Measurements from ENCODE around the gene NUP210L.

The NUP210L gene

DNA sequence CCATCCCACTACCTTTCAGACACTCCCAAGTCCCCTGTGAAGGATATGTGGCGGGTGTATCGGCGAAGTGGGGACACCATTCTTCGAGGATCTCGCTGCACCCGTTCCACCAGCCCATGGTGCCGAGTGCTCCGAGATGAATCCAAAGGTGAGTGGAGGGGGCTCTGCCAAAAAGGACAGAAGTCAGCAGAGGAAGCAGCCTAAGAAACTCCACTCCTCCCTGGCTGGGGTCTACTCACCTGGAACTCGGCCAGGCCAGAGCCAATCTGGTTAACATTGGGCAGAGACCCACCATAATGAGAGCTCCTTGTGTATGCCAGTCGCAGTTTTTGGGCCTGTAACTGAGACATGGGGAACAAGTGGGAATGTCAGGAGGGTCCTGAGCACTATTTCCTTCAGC, 200.0 kb downstream of the NUP210L start:
- TF ChIP-seq, protein P1, sequence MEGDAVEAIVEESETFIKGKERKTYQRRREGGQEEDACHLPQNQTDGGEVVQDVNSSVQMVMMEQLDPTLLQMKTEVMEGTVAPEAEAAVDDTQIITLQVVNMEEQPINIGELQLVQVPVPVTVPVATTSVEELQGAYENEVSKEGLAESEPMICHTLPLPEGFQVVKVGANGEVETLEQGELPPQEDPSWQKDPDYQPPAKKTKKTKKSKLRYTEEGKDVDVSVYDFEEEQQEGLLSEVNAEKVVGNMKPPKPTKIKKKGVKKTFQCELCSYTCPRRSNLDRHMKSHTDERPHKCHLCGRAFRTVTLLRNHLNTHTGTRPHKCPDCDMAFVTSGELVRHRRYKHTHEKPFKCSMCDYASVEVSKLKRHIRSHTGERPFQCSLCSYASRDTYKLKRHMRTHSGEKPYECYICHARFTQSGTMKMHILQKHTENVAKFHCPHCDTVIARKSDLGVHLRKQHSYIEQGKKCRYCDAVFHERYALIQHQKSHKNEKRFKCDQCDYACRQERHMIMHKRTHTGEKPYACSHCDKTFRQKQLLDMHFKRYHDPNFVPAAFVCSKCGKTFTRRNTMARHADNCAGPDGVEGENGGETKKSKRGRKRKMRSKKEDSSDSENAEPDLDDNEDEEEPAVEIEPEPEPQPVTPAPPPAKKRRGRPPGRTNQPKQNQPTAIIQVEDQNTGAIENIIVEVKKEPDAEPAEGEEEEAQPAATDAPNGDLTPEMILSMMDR (IDR thresholded peaks at IDR 0.05): no peak

DNA sequence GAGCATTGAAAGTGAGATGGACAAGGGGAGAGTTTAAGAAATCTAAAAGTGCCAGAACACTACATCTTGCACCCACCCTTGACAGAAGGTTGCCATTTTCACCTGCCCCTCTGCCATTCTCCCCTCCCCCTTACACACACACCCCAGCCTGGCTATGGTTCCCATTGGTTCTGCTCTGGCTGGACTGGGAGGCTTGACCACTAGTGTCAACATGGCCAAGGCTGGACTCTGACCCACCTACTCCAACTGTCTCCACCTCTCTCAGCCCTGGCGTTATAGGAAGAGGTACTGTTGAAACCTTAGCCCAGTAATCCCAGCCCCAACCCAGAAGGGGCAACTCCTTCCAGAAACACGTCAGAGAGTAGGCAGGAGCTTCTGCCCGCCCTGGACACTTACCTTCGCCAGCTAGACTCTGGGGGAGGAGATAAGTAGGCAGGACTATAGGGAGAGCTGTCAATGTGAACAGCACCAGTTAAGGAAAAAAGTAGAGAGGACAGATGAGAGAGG, 201.0 kb downstream of the NUP210L start:
- TF ChIP-seq, protein P1 (IDR thresholded peaks at IDR 0.05): no peak

DNA sequence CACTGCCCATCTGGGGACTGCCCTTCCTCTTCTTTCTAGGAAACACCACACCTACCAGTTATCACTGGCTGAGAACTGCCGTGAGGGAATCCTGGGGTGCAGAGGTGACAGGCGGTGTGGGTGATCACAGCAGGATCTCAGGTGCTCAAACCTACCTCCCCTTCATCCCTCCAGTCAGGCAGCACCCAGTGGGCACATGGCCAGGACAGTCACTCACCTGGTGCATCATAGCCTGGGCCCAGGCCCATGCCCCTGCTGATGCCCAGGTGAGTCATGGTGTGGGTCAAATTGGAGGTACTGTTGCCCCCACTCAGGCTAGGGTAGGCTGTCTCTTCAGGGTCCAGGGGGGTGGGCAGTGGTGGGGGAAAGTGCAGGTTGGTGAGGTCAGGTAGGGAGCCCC, 203.1 kb downstream of the NUP210L start:
- TF ChIP-seq, protein P1 (IDR thresholded peaks at IDR 0.05): no peak

DNA sequence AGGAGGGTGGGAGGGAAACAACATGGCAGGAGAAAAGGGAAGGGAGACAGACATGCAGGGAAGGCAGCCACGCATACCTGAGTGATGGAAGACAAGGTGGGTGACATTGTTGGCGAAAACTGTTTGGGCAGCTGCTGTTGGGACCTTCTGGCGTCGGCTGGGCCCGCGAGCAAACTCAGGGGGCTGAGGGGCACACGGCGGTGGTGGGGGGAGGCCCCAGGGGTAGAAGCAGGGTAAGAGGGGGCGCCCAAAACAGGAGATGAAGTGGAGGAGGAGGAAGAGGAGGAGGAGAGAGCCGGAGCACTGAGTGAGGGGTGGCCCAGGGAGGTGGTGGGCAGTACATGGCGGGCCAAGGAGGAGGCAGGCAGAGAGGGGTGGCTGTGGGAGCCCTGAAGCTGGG, 203.7 kb downstream of the NUP210L start:
- TF ChIP-seq, protein P1 (IDR thresholded peaks at IDR 0.05): no peak

DNA sequence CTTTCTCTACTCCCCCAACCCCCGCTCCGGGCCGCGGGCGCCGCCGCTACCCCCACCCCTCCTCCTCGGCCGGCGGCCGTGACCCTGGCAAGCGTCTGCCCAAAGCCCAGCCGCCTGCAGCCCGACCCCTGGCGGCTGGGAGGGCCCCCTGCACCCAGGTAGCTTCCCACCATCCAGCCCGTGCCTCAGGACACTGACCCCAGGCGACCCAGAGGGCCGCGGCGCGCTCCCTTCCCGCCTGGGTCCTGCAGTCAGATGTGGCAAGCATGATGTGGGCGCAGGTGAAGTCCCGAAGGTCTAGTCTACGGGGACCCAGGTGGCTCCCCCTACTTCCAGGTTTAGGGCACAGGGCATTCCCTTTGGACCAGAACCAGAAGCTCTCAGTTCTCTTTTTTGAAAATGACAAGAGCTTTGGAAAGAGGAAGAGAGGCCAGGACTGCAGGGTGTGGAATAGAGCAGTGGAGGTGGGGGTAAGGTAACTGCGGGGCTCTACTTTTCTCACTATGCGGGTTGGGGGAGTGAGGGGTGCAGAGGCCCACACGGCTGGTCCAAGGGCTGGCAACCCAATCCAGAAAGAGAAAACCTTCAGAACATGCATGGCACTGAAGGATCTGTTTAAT, 208.1 kb downstream of the NUP210L start, which contains the start of gene DENND4B:
Gene DENND4B, minus strand, starts transcription at position 97 of the 620 bp plus-strand sequence. CDS start 2,344 bp downstream, outside the sequence.
- TF ChIP-seq, protein P1 (IDR thresholded peaks at IDR 0.05): peak; percentile 99

DNA sequence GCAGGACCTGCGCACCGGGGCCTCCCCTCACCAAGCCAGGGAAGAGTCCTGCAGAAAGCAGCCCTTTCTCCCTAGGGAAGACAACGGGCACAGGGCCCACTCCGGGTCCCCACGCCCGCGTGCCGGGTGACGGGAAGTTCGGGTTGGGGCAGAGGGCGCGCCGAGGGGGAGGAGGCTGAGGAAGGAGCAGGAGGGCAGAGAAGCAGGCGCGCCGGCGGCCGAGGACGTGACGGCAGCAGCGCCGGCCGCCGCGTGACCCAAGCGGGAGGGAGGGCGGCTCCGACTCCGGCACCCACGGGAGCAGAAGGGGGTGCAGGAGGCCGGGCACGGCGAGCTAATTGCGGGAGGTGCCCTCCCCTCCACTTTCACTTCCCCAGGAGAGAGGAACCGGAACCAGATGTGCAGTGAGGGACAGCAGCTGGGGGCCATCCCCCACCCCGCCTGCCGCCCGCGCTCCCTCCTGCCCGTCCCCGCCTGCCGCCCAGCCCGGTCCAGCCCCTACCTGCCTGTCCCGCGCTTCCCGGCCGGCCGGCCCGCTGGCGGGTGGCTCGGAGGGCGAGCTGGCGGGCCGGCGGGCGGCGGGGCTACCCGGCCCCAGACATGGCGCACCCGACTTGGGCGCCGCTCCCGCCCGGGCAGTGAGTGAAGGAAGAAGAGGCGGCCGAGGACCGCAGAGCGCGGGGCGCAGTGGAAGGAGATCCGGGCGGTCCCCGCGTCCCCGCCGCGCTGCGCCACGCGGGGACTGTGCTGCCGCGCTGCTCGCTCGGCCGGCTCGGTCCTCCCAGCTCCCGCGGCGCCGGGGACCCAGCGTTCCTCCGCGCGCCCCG, 208.9 kb downstream of the NUP210L start:
- TF ChIP-seq, protein P1 (IDR thresholded peaks at IDR 0.05): no peak

DNA sequence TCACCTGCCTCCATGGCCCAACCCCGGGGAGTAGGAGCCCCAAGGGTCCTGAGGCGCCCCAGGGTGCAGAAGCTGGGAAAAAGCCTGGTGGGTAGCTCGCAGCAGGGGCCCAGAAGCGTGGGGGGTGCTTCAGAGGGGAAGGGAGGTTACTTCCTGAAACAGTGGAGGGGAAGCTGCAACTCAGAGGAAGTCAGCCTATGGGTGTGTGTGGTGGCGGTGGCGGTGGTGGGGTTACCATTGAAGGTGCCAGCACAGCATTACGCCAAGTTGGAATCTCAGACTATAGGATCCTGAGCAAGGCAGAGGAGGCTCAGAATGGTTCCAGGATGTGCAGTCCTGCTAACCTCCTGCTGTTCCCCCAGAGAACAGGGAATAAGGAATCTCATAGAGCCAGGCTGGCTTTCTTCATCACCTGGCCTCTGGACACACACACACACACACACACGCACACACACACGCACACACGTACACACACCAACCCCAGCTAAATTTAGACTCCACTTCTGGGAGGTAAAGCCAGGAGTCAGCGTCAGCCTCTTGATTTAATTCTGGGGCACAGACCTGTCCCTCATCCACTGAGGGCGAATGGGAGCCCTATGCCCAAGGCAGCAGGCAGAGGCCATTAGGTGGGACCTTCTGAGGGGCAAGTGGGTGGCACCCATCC, 209.6 kb downstream of the NUP210L start:
- TF ChIP-seq, protein P1 (IDR thresholded peaks at IDR 0.05): no peak

All from LNCAP (cell line).